ENCODE data around the gene HMG20B. TPM values are rescaled to one million over a fixed set of nuclear protein-coding genes. Genes with fewer than 3 reads are reported as not detected.
"Not testable (repeated sequence)": the region's sequence is repeated elsewhere in the genome, so short reads cannot be mapped to it uniquely, and the experiment has no call there.

Gene HMG20B
- total RNA-seq, result 84.2 and 93.8 TPM in 2 replicates

- no peak for DNase-seq (ENCODE audit: low read depth)
Observed at GRCh38 chr19:3572855-3573161, at the start of gene HMG20B. Gene HMG20B, plus strand, starts transcription at chr19:3572944. Its CDS starts 366 bp downstream, at chr19:3573310.

- DNase-seq (ENCODE audit: low read depth), result no peak
Observed at GRCh38 chr19:3523361-3524077, 49.2 kb upstream of the HMG20B start.

- DNase-seq (ENCODE audit: low read depth), result no peak
Observed at GRCh38 chr19:3524078-3524842, 48.5 kb upstream of the HMG20B start.

- no peak for DNase-seq (ENCODE audit: low read depth)
Observed at GRCh38 chr19:3524904-3525451, 47.8 kb upstream of the HMG20B start.

- DNase-seq (ENCODE audit: low read depth), result no peak
Observed at GRCh38 chr19:3526507-3527237, 46.1 kb upstream of the HMG20B start.

GRCh38 chr19:3527238-3527910, 45.4 kb upstream of the HMG20B start:
- DNase-seq (ENCODE audit: low read depth), result no peak

GRCh38 chr19:3528080-3528479, 44.7 kb upstream of the HMG20B start:
- DNase-seq (ENCODE audit: low read depth), result no peak

- no peak for DNase-seq (ENCODE audit: low read depth)
Observed at GRCh38 chr19:3528539-3529211, 44.1 kb upstream of the HMG20B start.

GRCh38 chr19:3529299-3529698, 43.4 kb upstream of the HMG20B start:
- DNase-seq (ENCODE audit: low read depth), result not testable (repeated sequence)

GRCh38 chr19:3530389-3530788, 42.4 kb upstream of the HMG20B start:
- DNase-seq (ENCODE audit: low read depth), result no peak

- DNase-seq (ENCODE audit: low read depth), result no peak
Observed at GRCh38 chr19:3531716-3532115, 41.0 kb upstream of the HMG20B start.

GRCh38 chr19:3532154-3532786, 40.5 kb upstream of the HMG20B start:
- no peak for DNase-seq (ENCODE audit: low read depth)

GRCh38 chr19:3533033-3533432, 39.7 kb upstream of the HMG20B start:
- no peak for DNase-seq (ENCODE audit: low read depth)

GRCh38 chr19:3533563-3534216, 39.1 kb upstream of the HMG20B start:
- no peak for DNase-seq (ENCODE audit: low read depth)

- DNase-seq (ENCODE audit: low read depth), result no peak
Observed at GRCh38 chr19:3534375-3535234, 38.1 kb upstream of the HMG20B start.

GRCh38 chr19:3535235-3535535, 37.6 kb upstream of the HMG20B start:
- no peak for DNase-seq (ENCODE audit: low read depth)

GRCh38 chr19:3535563-3535965, 37.2 kb upstream of the HMG20B start:
- DNase-seq (ENCODE audit: low read depth), result no peak

- DNase-seq (ENCODE audit: low read depth), result no peak
Observed at GRCh38 chr19:3535981-3536380, 36.8 kb upstream of the HMG20B start.

- no peak for DNase-seq (ENCODE audit: low read depth)
Observed at GRCh38 chr19:3536429-3537100, 36.2 kb upstream of the HMG20B start.

Data from renal cortical epithelial cell (primary cell).